DND-41 (cell line): ENCODE data around the gene SDHAF2.

Experiments used
- ATAC-seq: fragments of 200-7000 bp; cut with Tn5 transposase; 3 replicates; pipeline ENCODE4 v1.9.1; 2021; ENCODE audit warnings: low read depth; ENCODE audit not compliant: insufficient read depth
- DNase-seq: peaks from one replicate; pipeline ENCODE4 v3.0.0-alpha.2; 2020
- H2AFZ ChIP-seq: 2 replicates; pipeline ENCODE4 v1.6.0; 2012; ENCODE audit warnings: low read depth, low read length
- H3K27ac ChIP-seq: 2 replicates; pipeline ENCODE4 v1.5.1; 2012; ENCODE audit warnings: low read length, inconsistent platforms
- H3K27me3 ChIP-seq: fragments of 200-600 bp; sonication (generic); 2 replicates; pipeline ENCODE4 v1.6.0; 2012; ENCODE audit warnings: low read length, mild to moderate bottlenecking, inconsistent platforms; ENCODE audit not compliant: insufficient read depth, poor library complexity
- H3K36me3 ChIP-seq: 2 replicates; pipeline ENCODE4 v1.5.1; 2012; ENCODE audit warnings: low read length, inconsistent platforms; ENCODE audit not compliant: insufficient read depth
- H3K4me1 ChIP-seq: 2 replicates; pipeline ENCODE4 v1.5.1; 2012; ENCODE audit warnings: mild to moderate bottlenecking, low read length; ENCODE audit not compliant: insufficient read depth
- H3K4me2 ChIP-seq: 2 replicates; pipeline ENCODE4 v1.6.0; 2012; ENCODE audit warnings: mild to moderate bottlenecking, moderate library complexity, low read length, inconsistent platforms; ENCODE audit not compliant: insufficient read depth
- H3K4me3 ChIP-seq, 2 experiments: fragments of 200-600 bp in 1 of 2; shearing (Covaris generic) in 1 of 2; 2 replicates each; pipeline ENCODE4 v1.5.1; 2012 to 2016; ENCODE audit warnings: inconsistent platforms in 2 of 2, low read length in 2 of 2, mild to moderate bottlenecking in 2 of 2, low read depth in 1 of 2, moderate library complexity in 1 of 2
- H3K79me2 ChIP-seq: 2 replicates; pipeline ENCODE4 v1.6.0; 2012; ENCODE audit warnings: low read length, inconsistent platforms; ENCODE audit not compliant: insufficient read depth
- H3K9ac ChIP-seq: 2 replicates; pipeline ENCODE4 v1.6.0; 2012; ENCODE audit warnings: low read depth, mild to moderate bottlenecking, inconsistent platforms, low read length, moderate library complexity
- H3K9me3 ChIP-seq: 2 replicates; pipeline ENCODE4 v1.5.1; 2012; ENCODE audit warnings: low read length, moderate library complexity, mild to moderate bottlenecking, inconsistent platforms; ENCODE audit not compliant: insufficient read depth, severe bottlenecking
- H4K20me1 ChIP-seq: 2 replicates; pipeline ENCODE4 v1.6.0; 2012; ENCODE audit warnings: low read length; ENCODE audit not compliant: insufficient read depth
- EZH2 ChIP-seq: IDR thresholded peaks from 3 replicates; pipeline ENCODE4 v1.6.1; 2012; ENCODE audit warnings: borderline replicate concordance, low read depth, mild to moderate bottlenecking, moderate library complexity, low read length, inconsistent platforms; ENCODE audit not compliant: severe bottlenecking
- TF ChIP-seq, protein P1 (sequence below): IDR thresholded peaks from 2 replicates; pipeline ENCODE4 v1.5.1; 2012; ENCODE audit warnings: borderline replicate concordance, low read length, moderate library complexity, mild to moderate bottlenecking; ENCODE audit not compliant: poor library complexity, severe bottlenecking; ENCODE audit errors: extremely low read depth

Gene SDHAF2

DNA sequence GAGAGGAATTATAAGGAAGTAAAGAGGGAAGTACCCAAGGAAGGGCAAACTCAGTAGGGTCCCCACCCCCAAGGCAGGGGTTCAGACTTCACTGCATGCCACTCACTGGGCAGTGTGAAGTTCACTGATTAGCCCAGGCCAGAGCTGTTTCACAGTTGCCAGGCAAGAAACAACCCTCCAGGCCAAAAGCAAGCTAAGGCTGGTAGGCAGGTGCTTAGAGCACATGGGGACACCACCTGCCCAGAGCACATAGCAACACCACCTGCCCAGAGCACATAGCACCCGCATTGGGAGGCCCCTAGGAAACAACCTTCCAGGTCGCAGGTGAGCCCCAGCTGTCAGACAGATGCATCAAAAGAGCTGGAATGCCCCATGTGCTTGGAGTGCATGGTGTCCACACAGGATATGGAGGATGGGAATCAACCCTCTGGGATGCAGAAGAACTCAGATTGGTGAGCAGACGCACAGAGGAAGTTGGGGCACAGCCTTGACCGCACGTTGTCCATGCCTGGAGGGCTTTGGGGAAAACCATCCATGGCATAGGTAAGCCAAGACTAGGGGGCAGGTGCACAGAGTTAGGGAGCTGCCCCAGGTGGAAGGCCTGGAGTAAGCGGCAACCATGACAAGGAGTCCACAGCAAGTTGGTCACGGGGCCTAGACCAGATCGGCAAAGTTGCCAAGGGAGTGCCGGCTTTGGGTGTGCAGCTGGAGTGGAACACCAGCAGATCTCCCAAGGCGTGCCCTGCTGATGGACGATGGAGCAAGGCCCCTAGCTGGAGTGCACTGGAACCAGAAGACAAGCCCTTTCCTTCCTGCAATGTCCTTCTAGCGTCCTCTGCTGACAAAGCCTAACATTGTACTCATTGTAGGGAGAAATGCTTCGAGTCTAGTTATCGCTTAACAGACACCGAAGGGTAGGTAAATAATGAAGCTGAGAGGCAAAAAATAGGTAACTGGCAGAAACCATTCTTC, 45.4 kb upstream of the SDHAF2 start:
- Histone ChIP-seq H3K4me2 (no peak overlapping the region), H3K4me1 (no peaks in the 10 kb centered on the region), H3K79me2 (no peaks in the 10 kb centered on the region), H3K9me3 (no peaks in the 10 kb centered on the region), H3K36me3 (no peaks in the 10 kb centered on the region), H3K9ac (no peak overlapping the region), H3K4me3 (no peak overlapping the region), H3K27me3 (no peaks in the 10 kb centered on the region), H4K20me1 (no peaks in the 10 kb centered on the region), H3K27ac (no peak overlapping the region), H2AFZ (no peak overlapping the region)
- TF ChIP-seq, protein P1, sequence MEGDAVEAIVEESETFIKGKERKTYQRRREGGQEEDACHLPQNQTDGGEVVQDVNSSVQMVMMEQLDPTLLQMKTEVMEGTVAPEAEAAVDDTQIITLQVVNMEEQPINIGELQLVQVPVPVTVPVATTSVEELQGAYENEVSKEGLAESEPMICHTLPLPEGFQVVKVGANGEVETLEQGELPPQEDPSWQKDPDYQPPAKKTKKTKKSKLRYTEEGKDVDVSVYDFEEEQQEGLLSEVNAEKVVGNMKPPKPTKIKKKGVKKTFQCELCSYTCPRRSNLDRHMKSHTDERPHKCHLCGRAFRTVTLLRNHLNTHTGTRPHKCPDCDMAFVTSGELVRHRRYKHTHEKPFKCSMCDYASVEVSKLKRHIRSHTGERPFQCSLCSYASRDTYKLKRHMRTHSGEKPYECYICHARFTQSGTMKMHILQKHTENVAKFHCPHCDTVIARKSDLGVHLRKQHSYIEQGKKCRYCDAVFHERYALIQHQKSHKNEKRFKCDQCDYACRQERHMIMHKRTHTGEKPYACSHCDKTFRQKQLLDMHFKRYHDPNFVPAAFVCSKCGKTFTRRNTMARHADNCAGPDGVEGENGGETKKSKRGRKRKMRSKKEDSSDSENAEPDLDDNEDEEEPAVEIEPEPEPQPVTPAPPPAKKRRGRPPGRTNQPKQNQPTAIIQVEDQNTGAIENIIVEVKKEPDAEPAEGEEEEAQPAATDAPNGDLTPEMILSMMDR, result no peak
- TF ChIP-seq EZH2, result no peak
- ATAC-seq, result no peak
- DNase-seq, result no peak

DNA sequence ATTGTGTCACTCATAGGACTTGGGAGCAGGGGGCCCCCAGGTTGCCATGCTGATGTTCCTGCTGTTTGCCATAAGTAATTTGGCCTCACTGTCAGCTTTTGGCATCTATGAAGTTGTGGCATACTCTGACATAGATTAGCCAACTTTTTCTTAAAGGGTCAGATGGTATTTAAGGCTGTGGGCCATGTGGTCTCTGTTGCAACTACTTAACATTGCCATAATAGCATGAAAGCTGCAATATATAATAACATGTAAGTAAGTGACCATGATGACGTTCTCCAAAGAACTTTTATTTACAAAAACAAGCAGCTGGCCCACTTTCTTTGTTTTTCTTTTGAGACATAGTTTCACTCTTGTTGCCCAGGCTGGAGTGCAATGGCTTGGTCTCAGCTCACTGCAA, 39.8 kb upstream of the SDHAF2 start:
- ATAC-seq (no peak), DNase-seq (no peak)
- Histone ChIP-seq H3K27ac (no peak overlapping the region), H3K27me3 (peaks cover 3% of the 10 kb centered on the region), H3K4me3 (no peak overlapping the region), H3K79me2 (no peaks in the 10 kb centered on the region), H3K36me3 (no peaks in the 10 kb centered on the region), H3K9ac (no peak overlapping the region), H4K20me1 (no peaks in the 10 kb centered on the region), H3K9me3 (no peaks in the 10 kb centered on the region), H3K4me1 (no peaks in the 10 kb centered on the region), H2AFZ (no peak overlapping the region), H3K4me2 (no peak overlapping the region)
- TF ChIP-seq, protein P1, result no peak
- no peak for TF ChIP-seq EZH2

DNA sequence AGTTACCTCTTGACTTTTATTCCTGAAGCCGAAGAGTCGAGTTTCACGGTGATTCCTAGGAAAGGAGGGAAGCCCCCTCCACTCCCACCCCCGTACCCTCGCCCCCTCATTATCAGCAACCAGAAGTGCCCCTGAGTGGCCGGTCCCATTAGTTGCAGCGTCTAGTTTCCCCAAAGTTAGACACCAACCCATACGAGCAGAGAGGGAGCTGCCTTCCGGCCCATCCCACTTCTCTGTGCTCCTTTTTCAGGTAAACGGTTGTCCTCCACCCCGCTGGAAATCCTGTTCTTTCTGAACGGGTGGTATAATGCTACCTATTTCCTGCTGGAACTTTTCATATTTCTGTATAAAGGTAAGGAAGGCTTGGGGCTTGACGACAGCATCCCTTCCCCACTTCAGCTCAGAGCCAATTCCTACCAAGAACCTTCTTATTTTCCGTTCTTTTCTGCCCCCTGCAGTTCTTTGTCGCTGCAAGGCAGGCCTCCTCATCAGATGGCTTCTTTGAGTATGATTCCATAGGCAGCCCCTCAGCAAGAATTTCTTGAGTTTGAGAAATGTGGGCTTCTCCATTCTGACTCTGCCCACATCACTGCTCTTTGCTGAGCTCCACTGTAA, 36.8 kb upstream of the SDHAF2 start:
- no peak overlapping the region for H3K4me2 ChIP-seq
- no peaks in the 10 kb centered on the region for H4K20me1 ChIP-seq
- no peak for TF ChIP-seq EZH2
- TF ChIP-seq, protein P1, result no peak
- H2AFZ ChIP-seq, result no peak overlapping the region
- no peak overlapping the region for H3K27ac ChIP-seq
- DNase-seq (no peak), ATAC-seq (no peak)
- H3K27me3 ChIP-seq, result peaks cover 3% of the 10 kb centered on the region
- no peaks in the 10 kb centered on the region for H3K4me1 ChIP-seq
- H3K9me3 ChIP-seq, result no peaks in the 10 kb centered on the region
- H3K4me3 ChIP-seq, result no peak overlapping the region
- H3K36me3 ChIP-seq, result no peaks in the 10 kb centered on the region
- no peak overlapping the region for H3K9ac ChIP-seq
- H3K79me2 ChIP-seq, result no peaks in the 10 kb centered on the region
